SK-N-SH (cell line): ENCODE measurements around the gene CHERP. TPM values are rescaled to one million over a fixed set of nuclear protein-coding genes. Genes with fewer than 3 reads are reported as not detected.
A peak's percentile ranks its signal among the peaks of the same experiment; 100 is the strongest.

ENCODE experiments used
- CTCF ChIA-PET: fragments of 300-600, 350-600 bp; formaldehyde crosslinking; extraction: SDS; loops from one replicate; lab custom pipeline; 2021; lab: Yijun Ruan, JAX
- POLR2A ChIA-PET: fragments of 350-600 bp; sonication (Branson Sonifier 250); formaldehyde crosslinking; extraction: SDS; loops from one replicate; lab custom pipeline; 2020; ENCODE audit warnings: antibody characterized with exemption, inconsistent platforms; lab: Yijun Ruan, JAX
- DNase-seq: peaks from one replicate; pipeline ENCODE4 v3.0.0; 2012
- H2AFZ ChIP-seq: fragments of 200-600 bp; sonication (generic); 2 replicates; pipeline ENCODE4 v1.8.1; 2016; ENCODE audit warnings: antibody characterized with exemption, mild to moderate bottlenecking, low read depth
- H3F3A ChIP-seq: fragments of 200-600 bp; sonication (generic); replicated peaks from 2 replicates; pipeline ENCODE3; 2016; ENCODE audit warnings: antibody characterized with exemption, mild to moderate bottlenecking; ENCODE audit not compliant: insufficient read depth
- H3K27ac ChIP-seq, 2 experiments: fragments of 200-500 bp in 1 of 2; fragments of 200-600 bp in 1 of 2; sonication (Bioruptor generic) in 1 of 2; sonication (generic), shearing (Covaris generic) in 1 of 2; 2 replicates each; pipeline versions ENCODE4 v1.5.1 to v1.6.1; 2014 to 2016; ENCODE audit warnings: low read depth in 2 of 2, inconsistent platforms in 1 of 2, low read length in 1 of 2, mild to moderate bottlenecking in 1 of 2, mixed read lengths in 1 of 2
- H3K27me3 ChIP-seq: fragments of 200-600 bp; sonication (generic), shearing (Covaris generic); 2 replicates; pipeline ENCODE4 v1.6.1; 2016; ENCODE audit warnings: mixed run types; ENCODE audit not compliant: insufficient read depth
- H3K36me3 ChIP-seq, 2 experiments: fragments of 200-500 bp in 1 of 2; fragments of 200-600 bp in 1 of 2; sonication (Bioruptor generic) in 1 of 2; sonication (generic) in 1 of 2; replicated peaks in 1 of 2; 2 replicates each; pipeline versions ENCODE3 to v1.5.1; 2014 to 2016; ENCODE audit warnings: low read length in 1 of 2, mild to moderate bottlenecking in 1 of 2; ENCODE audit not compliant: insufficient read depth in 2 of 2, control insufficient read depth in 1 of 2
- H3K4me1 ChIP-seq, 2 experiments: fragments of 200-500 bp in 1 of 2; fragments of 200-600 bp in 1 of 2; sonication (Bioruptor generic) in 1 of 2; sonication (generic), shearing (Covaris generic) in 1 of 2; 2 replicates each; pipeline versions ENCODE4 v1.5.1 to v1.6.1; 2014 to 2016; ENCODE audit warnings: low read depth in 1 of 2, low read length in 1 of 2, mixed run types in 1 of 2; ENCODE audit not compliant: insufficient read depth in 2 of 2, control insufficient read depth in 1 of 2
- H3K4me2 ChIP-seq: fragments of 200-600 bp; sonication (generic), shearing (Covaris generic); 2 replicates; pipeline ENCODE4 v1.6.1; 2017; ENCODE audit warnings: mixed run types
- H3K4me3 ChIP-seq, 2 experiments: fragments of 200-500 bp in 1 of 2; fragments of 200-600 bp in 1 of 2; sonication (Bioruptor generic) in 1 of 2; sonication (generic), shearing (Covaris generic) in 1 of 2; 2 replicates each; pipeline versions ENCODE4 v1.5.1 to v1.8.1; 2014 to 2016; ENCODE audit warnings: low read depth in 2 of 2, inconsistent platforms in 1 of 2, low read length in 1 of 2, mild to moderate bottlenecking in 1 of 2, mixed read lengths in 1 of 2, moderate library complexity in 1 of 2
- H3K79me2 ChIP-seq: fragments of 200-600 bp; sonication (generic); 2 replicates; pipeline ENCODE4 v1.8.1; 2017; ENCODE audit warnings: mild to moderate bottlenecking; ENCODE audit not compliant: insufficient read depth
- H3K9ac ChIP-seq: fragments of 200-600 bp; sonication (generic); 2 replicates; pipeline ENCODE4 v1.6.1; 2017; ENCODE audit warnings: mixed run types
- H3K9me2 ChIP-seq: fragments of 200-600 bp; sonication (generic); 2 replicates; pipeline ENCODE4 v1.6.1; 2017; ENCODE audit warnings: mixed run types
- H3K9me3 ChIP-seq: fragments of 200-600 bp; sonication (generic); 2 replicates; pipeline ENCODE4 v1.6.1; 2017; ENCODE audit warnings: mixed run types, mild to moderate bottlenecking, moderate library complexity
- H4K20me1 ChIP-seq: fragments of 200-600 bp; sonication (generic); 2 replicates; pipeline ENCODE4 v1.6.1; 2017; ENCODE audit warnings: mild to moderate bottlenecking, mixed run types; ENCODE audit not compliant: insufficient read depth
- ELF1 ChIP-seq: IDR thresholded peaks from 2 replicates; pipeline ENCODE4 v1.4.0; 2012
- EP300 ChIP-seq, 2 experiments: IDR thresholded peaks; 2 replicates each; pipeline versions ENCODE4 v1.4.0 to v1.6.1; 2012; ENCODE audit warnings: borderline replicate concordance in 1 of 2, low read depth in 1 of 2, low read length in 1 of 2
- FOSL2 ChIP-seq: IDR thresholded peaks from 2 replicates; pipeline ENCODE4 v1.4.0; 2012; ENCODE audit warnings: low read depth, mild to moderate bottlenecking, moderate library complexity, borderline replicate concordance
- FOXM1 ChIP-seq: IDR thresholded peaks from 2 replicates; pipeline ENCODE4 v1.4.0; 2012; ENCODE audit warnings: low read depth, mild to moderate bottlenecking
- GATA2 ChIP-seq: sonication (generic); formaldehyde crosslinking; IDR thresholded peaks from 2 replicates; pipeline ENCODE4 v1.5.0; 2020; ENCODE audit warnings: mild to moderate bottlenecking, missing genetic modification reagents
- JUND ChIP-seq: IDR thresholded peaks from 2 replicates; pipeline ENCODE4 v1.4.0; 2012
- MEF2A ChIP-seq: IDR thresholded peaks from 2 replicates; pipeline ENCODE4 v1.4.0; 2012; ENCODE audit warnings: low read depth, borderline replicate concordance
- NFIC ChIP-seq: IDR thresholded peaks from 2 replicates; pipeline ENCODE4 v1.4.0; 2012; ENCODE audit warnings: borderline replicate concordance
- POLR2AphosphoS5 ChIP-seq: IDR thresholded peaks from 2 replicates; pipeline ENCODE4 v1.6.1; 2012; ENCODE audit warnings: low read depth, low read length
- RCOR1 ChIP-seq: fragments of 150-350 bp; IDR thresholded peaks from 2 replicates; pipeline ENCODE4 v1.6.1; 2017; ENCODE audit warnings: antibody characterized with exemption, low read length
- RXRA ChIP-seq: IDR thresholded peaks from 2 replicates; pipeline ENCODE4 v1.4.0; 2012; ENCODE audit warnings: low read depth, mild to moderate bottlenecking, borderline replicate concordance
- SIN3A ChIP-seq: IDR thresholded peaks from 2 replicates; pipeline ENCODE4 v1.6.1; 2012; ENCODE audit warnings: low read depth, mild to moderate bottlenecking, low read length, moderate library complexity, borderline replicate concordance
- SMC3 ChIP-seq: IDR thresholded peaks from 2 replicates; pipeline ENCODE4 v1.6.1; 2012; ENCODE audit warnings: low read depth, low read length, improper control_type of control experiment
- TCF12 ChIP-seq: IDR thresholded peaks from 2 replicates; pipeline ENCODE4 v1.4.0; 2012
- WGBS: methylation state at CpG from one replicate; pipeline ENCODE4 v1.1.6; 2017; ENCODE audit warnings: low lambda C conversion rate; 5-methylcytosine and 5-hydroxymethylcytosine counted together
- polyA plus RNA-seq, 3 experiments: library from polyadenylated mRNA; depleted of rRNA; stranded (reverse); fragments of >200 nt; gene quantifications; 2 replicates each; pipeline ENCODE4 v1.2.3, GENCODE V29; 2012
- TF ChIP-seq, protein P1 (sequence below): IDR thresholded peaks from 2 replicates; pipeline ENCODE4 v1.4.0; 2012; ENCODE audit warnings: low read depth, borderline replicate concordance
- TF ChIP-seq, protein P2 (sequence below): IDR thresholded peaks from 2 replicates; pipeline ENCODE4 v1.6.1; 2012; ENCODE audit warnings: mild to moderate bottlenecking, low read depth, low read length, moderate library complexity
- TF ChIP-seq, protein P3 (sequence below): fragments of 150-350 bp; IDR thresholded peaks from 2 replicates; pipeline ENCODE4 v1.6.1; 2016; ENCODE audit warnings: mild to moderate bottlenecking, low read depth, low read length
- TF ChIP-seq, protein P4 (sequence below): fragments of 150-350 bp; IDR thresholded peaks from 2 replicates; pipeline ENCODE4 v1.6.1; 2017; ENCODE audit warnings: antibody characterized with exemption, low read length, low read depth, borderline replicate concordance

The CHERP gene
- polyA plus RNA-seq, 1 of the 3 experiments (the other 2 are of a cell fraction): 16.8 TPM

DNA sequence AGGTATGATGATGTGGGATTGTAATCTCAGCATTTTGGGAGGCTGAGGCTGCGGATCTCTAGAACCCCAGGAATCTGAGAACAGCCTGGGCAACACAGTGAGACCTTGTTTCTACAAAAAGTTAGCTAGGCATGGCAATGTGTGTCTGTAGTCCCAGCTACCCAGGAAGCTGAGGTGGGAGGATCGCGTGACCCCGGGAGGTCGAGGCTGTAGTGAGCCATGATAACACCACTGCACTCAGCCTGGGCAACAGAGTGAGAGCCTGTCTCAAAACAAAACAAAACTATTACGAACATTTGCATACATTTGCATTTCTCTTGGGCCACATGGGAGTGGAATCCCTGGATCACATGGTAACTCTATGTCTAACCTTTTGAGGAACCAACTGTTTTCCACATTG lies 44.4 kb downstream of the CHERP start:
- 98% methylated on average over 6 of the region's 6 CpGs for WGBS
- H3K36me3 ChIP-seq: peaks cover 0 to 5% of the 10 kb centered on the region in 2 experiments
- no peak for DNase-seq
- no peaks in the 10 kb centered on the region for H4K20me1 ChIP-seq
- no peaks in the 10 kb centered on the region; a peak in 1 of 4 replicates for H3K4me1 ChIP-seq
- 0 out of 2 replicates have a peak overlapping the region, but pooled peaks have one; percentile 88 for H3K4me2 ChIP-seq
- TF ChIP-seq TCF12 (no peak), SMC3 (no peak), ELF1 (no peak), FOXM1 (no peak), SIN3A (no peak), JUND (no peak), MEF2A (no peak), GATA2 (CRISPR knock-in tag) (no peak)
- TF ChIP-seq, protein P1, sequence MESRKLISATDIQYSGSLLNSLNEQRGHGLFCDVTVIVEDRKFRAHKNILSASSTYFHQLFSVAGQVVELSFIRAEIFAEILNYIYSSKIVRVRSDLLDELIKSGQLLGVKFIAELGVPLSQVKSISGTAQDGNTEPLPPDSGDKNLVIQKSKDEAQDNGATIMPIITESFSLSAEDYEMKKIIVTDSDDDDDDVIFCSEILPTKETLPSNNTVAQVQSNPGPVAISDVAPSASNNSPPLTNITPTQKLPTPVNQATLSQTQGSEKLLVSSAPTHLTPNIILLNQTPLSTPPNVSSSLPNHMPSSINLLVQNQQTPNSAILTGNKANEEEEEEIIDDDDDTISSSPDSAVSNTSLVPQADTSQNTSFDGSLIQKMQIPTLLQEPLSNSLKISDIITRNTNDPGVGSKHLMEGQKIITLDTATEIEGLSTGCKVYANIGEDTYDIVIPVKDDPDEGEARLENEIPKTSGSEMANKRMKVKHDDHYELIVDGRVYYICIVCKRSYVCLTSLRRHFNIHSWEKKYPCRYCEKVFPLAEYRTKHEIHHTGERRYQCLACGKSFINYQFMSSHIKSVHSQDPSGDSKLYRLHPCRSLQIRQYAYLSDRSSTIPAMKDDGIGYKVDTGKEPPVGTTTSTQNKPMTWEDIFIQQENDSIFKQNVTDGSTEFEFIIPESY: no peak
- TF ChIP-seq, protein P2, sequence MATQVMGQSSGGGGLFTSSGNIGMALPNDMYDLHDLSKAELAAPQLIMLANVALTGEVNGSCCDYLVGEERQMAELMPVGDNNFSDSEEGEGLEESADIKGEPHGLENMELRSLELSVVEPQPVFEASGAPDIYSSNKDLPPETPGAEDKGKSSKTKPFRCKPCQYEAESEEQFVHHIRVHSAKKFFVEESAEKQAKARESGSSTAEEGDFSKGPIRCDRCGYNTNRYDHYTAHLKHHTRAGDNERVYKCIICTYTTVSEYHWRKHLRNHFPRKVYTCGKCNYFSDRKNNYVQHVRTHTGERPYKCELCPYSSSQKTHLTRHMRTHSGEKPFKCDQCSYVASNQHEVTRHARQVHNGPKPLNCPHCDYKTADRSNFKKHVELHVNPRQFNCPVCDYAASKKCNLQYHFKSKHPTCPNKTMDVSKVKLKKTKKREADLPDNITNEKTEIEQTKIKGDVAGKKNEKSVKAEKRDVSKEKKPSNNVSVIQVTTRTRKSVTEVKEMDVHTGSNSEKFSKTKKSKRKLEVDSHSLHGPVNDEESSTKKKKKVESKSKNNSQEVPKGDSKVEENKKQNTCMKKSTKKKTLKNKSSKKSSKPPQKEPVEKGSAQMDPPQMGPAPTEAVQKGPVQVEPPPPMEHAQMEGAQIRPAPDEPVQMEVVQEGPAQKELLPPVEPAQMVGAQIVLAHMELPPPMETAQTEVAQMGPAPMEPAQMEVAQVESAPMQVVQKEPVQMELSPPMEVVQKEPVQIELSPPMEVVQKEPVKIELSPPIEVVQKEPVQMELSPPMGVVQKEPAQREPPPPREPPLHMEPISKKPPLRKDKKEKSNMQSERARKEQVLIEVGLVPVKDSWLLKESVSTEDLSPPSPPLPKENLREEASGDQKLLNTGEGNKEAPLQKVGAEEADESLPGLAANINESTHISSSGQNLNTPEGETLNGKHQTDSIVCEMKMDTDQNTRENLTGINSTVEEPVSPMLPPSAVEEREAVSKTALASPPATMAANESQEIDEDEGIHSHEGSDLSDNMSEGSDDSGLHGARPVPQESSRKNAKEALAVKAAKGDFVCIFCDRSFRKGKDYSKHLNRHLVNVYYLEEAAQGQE: no peak
- TF ChIP-seq, protein P3, sequence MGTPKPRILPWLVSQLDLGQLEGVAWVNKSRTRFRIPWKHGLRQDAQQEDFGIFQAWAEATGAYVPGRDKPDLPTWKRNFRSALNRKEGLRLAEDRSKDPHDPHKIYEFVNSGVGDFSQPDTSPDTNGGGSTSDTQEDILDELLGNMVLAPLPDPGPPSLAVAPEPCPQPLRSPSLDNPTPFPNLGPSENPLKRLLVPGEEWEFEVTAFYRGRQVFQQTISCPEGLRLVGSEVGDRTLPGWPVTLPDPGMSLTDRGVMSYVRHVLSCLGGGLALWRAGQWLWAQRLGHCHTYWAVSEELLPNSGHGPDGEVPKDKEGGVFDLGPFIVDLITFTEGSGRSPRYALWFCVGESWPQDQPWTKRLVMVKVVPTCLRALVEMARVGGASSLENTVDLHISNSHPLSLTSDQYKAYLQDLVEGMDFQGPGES: no peak
- ChIA-PET POLR2A (no interaction called here), CTCF (interaction anchor here (0.5 to 1.0 kb wide), 2 partner anchors 48 to 55 kb away, joined by 3 read pairs; no protein-coding TSS in a partner anchor)
- H3K27me3 ChIP-seq: no peaks in the 10 kb centered on the region
- no peak overlapping the region for H2AFZ ChIP-seq
- no peak overlapping the region for H3K27ac ChIP-seq
- H3K9ac ChIP-seq: no peak overlapping the region
- no peaks in the 10 kb centered on the region for H3K9me3 ChIP-seq
- H3K4me3 ChIP-seq: no peak overlapping the region
- H3K9me2 ChIP-seq: no peaks in the 10 kb centered on the region
- no peaks in the 10 kb centered on the region for H3F3A ChIP-seq
- H3K79me2 ChIP-seq: peaks cover 26% of the 10 kb centered on the region

DNA sequence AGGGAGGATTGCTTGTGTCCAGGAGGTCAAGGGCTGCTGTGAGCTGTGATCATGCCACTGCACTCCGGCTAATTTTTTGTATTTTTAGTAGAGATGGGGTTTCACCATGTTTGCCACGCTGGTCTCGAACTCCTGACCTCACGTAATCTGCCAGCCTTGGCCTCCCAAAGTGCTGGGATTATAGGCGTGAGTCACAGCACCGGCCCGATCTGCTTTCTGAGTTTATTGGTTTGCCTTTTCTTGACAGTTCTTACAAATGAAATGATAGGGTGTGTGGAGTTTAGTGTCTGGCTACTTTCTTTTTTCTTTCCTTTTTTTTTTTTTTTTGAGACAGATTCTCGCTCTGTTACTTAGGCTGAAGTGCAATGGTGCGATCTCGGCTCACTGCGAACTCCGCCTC lies 45.2 kb downstream of the CHERP start:
- POLR2A ChIA-PET: interaction anchor here (0.9 kb wide), 1 partner anchor 162 kb away, joined by 3 read pairs; no protein-coding TSS in a partner anchor
- Histone ChIP-seq H3K4me3 (peak overlapping the region; percentile 49 to 78), H3K27ac (peak overlapping the region in 1 of 2 experiments; percentile 74; a peak in 1 of 4 replicates), H4K20me1 (no peaks in the 10 kb centered on the region), H3K4me1 (no peaks in the 10 kb centered on the region; a peak in 1 of 4 replicates), H3F3A (no peaks in the 10 kb centered on the region), H3K36me3 (peaks cover 0 to 5% of the 10 kb centered on the region in 2 experiments), H2AFZ (peak overlapping the region; percentile 97; the same call in 1 of the 2 replicates), H3K9me2 (no peaks in the 10 kb centered on the region), H3K79me2 (peaks cover 26% of the 10 kb centered on the region), H3K27me3 (no peaks in the 10 kb centered on the region), H3K9ac (peak overlapping the region; percentile 77; the same call in 1 of the 2 replicates), H3K9me3 (no peaks in the 10 kb centered on the region), H3K4me2 (peak overlapping the region; percentile 88)
- DNase-seq: no peak
- WGBS: 82% methylated on average over 12 of the region's 12 CpGs
- CTCF ChIA-PET: interaction anchor here (2.2 kb wide), 1 partner anchor 55 kb away, joined by 12 read pairs; no protein-coding TSS in a partner anchor
- TF ChIP-seq FOSL2 (no peak), GATA2 (CRISPR knock-in tag) (no peak), SIN3A (no peak), RXRA (no peak), NFIC (no peak), POLR2AphosphoS5 (no peak), EP300 (IDR thresholded peaks at IDR 0.05; ENCODE audit: borderline replicate concordance in 1 of 2, low read depth in 1 of 2, low read length in 1 of 2) (no peak), SMC3 (no peak), RCOR1 (no peak), TCF12 (no peak)
- TF ChIP-seq, protein P4, sequence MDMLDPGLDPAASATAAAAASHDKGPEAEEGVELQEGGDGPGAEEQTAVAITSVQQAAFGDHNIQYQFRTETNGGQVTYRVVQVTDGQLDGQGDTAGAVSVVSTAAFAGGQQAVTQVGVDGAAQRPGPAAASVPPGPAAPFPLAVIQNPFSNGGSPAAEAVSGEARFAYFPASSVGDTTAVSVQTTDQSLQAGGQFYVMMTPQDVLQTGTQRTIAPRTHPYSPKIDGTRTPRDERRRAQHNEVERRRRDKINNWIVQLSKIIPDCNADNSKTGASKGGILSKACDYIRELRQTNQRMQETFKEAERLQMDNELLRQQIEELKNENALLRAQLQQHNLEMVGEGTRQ: no peak
- TF ChIP-seq, protein P1: no peak
